Cardiac fibroblast (primary cell): Measurements from ENCODE around the gene POLR2L.

Source experiments
- DNase-seq, 2 donors: peaks; one replicate each; pipeline versions ENCODE4 v3.0.0 to v3.0.0-alpha.2; 2010; ENCODE audit warnings: low read depth in 2 of 2
- H3K4me3 ChIP-seq, 2 donors: replicated peaks in 1 of 2; 1 replicate in 1 of 2; 2 replicates in 1 of 2; pipeline ENCODE4 v1.5.1; 2011; ENCODE audit warnings: low read depth in 2 of 2, low read length in 2 of 2, mild to moderate bottlenecking in 2 of 2, moderate library complexity in 1 of 2
- TF ChIP-seq, protein P1 (sequence below): IDR thresholded peaks from one replicate; pipeline ENCODE4 v1.5.1; 2011; ENCODE audit warnings: low read depth, mild to moderate bottlenecking, low read length, inconsistent platforms

POLR2L gene

DNA sequence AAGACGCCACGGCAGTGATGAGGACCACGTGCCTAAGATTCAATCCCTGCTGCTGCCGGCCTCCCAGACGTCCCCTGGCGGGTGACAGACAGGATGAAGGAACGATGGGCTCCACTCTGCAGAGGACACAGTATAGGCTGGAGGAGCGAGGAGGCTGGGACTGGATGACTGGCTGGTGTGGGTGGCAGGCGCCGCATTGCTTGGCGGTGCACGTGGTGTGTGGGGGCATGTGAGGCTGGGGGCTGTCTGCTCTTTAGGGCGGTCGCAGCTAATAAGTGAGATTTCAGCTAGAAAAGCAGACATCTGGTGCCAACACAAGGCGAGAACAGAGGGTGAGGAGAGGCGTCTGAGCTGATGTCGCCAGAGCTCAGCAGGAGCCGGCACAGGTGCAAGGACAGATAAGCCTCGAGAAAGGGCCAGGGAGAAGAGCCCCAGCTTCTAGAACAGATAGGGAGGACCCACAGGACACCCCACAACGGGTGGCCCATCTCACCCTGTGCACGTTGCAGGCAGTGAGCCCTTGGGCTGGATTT lies 33.5 kb upstream of the POLR2L start:
- DNase-seq = no peak
- TF ChIP-seq, protein P1, sequence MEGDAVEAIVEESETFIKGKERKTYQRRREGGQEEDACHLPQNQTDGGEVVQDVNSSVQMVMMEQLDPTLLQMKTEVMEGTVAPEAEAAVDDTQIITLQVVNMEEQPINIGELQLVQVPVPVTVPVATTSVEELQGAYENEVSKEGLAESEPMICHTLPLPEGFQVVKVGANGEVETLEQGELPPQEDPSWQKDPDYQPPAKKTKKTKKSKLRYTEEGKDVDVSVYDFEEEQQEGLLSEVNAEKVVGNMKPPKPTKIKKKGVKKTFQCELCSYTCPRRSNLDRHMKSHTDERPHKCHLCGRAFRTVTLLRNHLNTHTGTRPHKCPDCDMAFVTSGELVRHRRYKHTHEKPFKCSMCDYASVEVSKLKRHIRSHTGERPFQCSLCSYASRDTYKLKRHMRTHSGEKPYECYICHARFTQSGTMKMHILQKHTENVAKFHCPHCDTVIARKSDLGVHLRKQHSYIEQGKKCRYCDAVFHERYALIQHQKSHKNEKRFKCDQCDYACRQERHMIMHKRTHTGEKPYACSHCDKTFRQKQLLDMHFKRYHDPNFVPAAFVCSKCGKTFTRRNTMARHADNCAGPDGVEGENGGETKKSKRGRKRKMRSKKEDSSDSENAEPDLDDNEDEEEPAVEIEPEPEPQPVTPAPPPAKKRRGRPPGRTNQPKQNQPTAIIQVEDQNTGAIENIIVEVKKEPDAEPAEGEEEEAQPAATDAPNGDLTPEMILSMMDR = no peak
- H3K4me3 ChIP-seq = no peak overlapping the region

DNA sequence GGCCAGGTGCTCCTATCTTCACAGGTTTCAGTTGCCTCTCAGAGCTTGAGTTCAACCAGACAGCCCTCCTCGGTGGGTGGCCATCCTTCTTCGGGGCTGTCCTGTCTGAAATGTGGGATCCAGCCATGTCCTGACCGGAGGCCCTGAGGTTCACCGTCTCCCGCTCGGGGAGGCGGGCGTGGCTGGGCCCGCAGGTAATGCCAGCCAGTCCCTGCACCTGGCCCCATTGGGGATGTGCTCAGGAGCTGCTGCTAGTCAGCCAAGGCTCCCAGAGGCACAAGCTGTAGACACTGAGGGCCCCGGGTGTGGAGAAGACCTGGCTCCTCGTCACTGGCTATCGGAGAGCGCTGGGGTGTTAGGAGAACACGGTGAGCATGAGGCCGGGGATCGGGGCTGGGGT lies 32.9 kb upstream of the POLR2L start:
- H3K4me3 ChIP-seq = no peak overlapping the region
- TF ChIP-seq, protein P1 = no peak
- DNase-seq = no peak

DNA sequence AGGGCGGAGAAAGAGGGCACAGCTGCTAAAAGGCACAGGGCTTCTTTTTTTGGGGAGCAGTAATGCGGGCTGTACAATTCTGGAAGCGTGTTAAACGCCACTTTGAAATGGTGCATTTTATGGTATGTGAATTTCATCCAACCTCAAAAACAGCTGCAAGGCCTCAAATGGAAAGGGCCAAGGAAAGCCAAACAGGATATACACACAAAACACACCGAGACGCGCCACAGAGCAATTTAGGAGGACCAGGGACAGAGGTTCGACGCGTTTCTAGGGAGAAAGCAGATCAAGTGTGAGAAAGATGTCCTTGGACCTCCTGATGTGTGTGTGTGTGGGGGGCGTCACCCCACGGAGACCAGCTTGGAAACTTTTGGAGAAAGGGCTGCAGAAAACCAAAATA lies 31.4 kb upstream of the POLR2L start:
- TF ChIP-seq, protein P1 = no peak
- peak in 1 of 2 donors; percentile 34 for DNase-seq
- no peak overlapping the region for H3K4me3 ChIP-seq

DNA sequence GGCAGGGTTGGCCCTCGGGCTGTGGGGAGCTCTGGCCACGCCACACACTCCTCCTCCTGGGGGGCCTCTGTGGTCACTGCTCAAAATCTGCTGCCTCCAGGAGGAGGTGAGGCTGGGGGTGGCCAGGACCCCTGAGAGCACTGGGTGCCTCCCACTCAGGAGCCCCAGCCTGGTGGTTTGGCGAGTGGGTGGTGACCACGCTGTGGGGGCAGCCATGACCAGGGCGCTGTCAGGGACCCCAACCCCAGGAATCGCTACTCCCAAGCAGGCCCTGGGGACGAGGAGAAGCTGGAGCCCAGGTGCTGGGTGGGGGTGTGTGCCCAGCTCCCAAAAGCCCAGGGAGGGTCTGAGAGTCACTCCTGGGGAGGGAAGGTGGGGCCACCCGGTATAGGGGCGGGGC lies 30.5 kb upstream of the POLR2L start:
- TF ChIP-seq, protein P1 = no peak
- no peak overlapping the region for H3K4me3 ChIP-seq
- DNase-seq = no peak

DNA sequence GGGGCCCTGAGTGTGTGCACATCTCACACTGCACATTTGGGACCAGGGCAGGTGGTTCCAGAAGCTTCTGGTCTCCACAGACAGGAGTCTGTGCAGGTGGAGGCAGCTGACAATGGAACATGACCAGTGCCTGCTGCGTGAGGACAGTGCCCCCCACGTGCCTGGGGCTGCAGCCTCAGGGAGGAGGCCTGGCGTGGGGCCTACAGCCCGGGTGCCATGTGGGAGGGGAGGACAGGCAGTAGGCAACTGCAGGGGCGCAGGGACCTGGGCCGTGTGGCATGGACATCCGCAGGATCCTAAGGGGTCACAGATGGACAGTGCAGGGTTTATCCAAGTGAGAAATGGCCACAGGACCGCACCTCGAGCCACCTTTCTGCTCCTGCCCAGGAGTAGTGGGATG lies 29.1 kb upstream of the POLR2L start:
- TF ChIP-seq, protein P1 = no peak
- no peak overlapping the region for H3K4me3 ChIP-seq
- DNase-seq = no peak

DNA sequence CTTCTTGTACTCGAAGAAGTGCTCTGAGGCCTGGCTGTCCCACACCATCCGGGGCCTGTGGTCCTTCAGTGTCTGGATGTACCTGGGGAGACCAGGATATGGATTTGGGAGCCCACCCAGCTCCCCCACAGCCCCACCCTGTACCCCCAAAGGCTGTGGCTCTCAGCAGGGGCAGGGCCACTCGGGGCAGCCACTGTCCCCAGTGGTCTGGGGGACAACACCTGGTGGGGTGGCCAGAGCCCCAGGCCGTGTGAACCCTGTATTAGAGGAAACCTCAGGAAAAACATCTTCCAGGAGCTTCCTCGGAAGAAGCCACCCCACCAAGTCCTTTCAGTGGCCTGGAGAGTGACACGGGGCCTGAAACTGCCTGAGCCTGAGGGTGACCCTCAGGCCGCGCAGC lies 28.1 kb upstream of the POLR2L start:
- TF ChIP-seq, protein P1 = no peak
- no peak overlapping the region for H3K4me3 ChIP-seq
- DNase-seq = no peak

DNA sequence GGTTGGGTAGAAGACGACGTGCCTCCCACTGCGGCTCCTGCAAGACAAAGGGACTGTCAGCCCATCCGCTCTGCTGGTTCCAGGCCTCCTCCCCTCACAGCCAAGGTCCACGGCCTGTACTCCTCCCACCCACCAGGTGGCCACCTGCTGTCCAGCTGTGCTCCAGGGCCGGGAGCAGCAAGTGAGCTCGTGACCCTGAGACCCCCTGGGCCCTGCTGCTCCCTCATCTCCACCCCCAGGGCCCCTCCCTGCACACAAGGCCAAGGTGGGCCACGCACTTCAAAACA lies 27.7 kb upstream of the POLR2L start:
- TF ChIP-seq, protein P1 = peak; percentile 24
- DNase-seq = no peak

More for the DNA sequence above, 27.7 kb upstream of the POLR2L start:
- no peak overlapping the region for H3K4me3 ChIP-seq
